Activated CD8-positive, alpha-beta memory T cell treated with anti-CD3 and anti-CD28 coated beads for 24 hours (primary cell): ENCODE results near the gene GOLGA7B.
A peak's percentile ranks its signal among the peaks of the same experiment; 100 is the strongest.

ENCODE experiments used
- DNase-seq: peaks from one replicate; pipeline ENCODE4 v3.0.0-alpha.2; 2020

Gene GOLGA7B

DNA sequence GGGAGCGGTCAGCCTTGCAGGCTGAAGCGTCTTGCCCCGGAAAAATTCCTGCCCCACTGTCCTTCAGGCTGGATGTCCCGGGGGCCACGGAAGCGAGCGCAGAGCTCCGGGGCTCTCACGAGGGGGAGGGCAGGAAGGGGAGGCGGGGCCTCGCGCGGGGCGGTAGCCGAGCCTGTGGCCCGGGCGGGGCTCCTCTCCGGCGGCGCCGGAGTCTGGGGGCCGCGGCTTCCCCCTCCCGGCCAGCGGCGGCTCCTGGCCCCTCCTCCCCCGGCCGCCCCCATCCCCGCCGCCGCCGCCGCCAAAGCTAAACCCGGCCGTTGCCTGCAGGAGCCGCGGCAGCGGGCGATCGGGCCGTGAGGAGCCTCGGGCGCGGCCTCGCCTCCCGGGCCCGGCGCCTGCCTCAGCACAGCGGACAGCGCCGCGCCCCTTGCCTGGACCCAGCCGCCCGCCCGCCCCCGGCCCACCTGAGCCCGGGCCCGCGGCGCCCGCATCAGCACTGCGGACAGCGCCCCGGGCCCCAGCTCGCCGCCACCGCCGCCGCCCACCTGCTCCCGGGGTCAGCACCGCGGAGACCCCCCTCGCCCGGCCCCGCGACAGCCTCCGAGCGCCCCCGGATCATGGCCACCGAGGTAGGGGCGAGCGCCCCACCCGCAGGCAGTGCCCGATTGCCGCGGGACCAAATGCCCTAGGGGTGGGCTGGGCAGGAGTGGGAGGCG lies at the start of gene GOLGA7B:
Gene GOLGA7B (plus strand): TSS at position 157 of the 716 bp plus-strand sequence. CDS start 461 bp downstream, at position 618.
- peak; percentile 83 for DNase-seq

DNA sequence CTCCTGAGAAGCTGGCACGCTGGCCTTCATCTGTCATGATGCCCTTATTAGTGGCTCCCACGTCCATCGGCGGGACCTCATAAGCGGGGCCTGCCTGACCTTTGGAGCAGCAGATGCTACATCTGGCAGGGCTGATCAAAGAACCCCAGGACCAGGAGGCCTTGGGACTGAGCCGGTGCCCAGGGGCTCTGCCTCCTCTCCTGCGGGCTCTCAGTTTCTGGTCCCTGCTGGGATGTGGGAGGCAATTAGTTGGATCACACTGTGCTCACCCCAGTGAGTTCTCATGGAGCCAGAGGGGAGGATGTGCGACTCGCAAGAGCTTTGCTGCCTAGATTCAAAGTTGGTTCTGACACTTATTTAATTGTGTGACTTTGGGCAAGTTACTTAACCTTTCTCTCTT lies 49.2 kb upstream of the GOLGA7B start:
- no peak for DNase-seq

DNA sequence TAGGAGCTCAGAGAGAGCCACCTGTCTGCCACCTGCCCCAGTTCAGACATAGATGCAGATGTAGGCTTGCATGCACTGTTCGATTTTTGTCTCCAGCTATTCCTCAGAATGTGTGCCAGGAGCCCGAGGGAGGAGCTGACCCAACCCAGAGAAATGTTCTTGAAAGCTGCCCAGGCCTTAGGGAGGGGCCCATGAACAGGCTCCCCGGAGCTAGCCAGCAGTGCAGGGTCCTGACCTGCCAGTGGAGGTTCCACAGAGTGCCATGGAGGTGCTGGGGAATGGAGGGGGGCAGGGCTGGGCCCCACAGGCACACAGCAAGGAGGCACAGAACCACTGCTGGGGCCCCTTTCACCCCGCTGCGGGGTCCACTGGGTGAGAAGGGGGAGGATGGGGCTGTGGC lies 48.2 kb upstream of the GOLGA7B start:
- DNase-seq = no peak

DNA sequence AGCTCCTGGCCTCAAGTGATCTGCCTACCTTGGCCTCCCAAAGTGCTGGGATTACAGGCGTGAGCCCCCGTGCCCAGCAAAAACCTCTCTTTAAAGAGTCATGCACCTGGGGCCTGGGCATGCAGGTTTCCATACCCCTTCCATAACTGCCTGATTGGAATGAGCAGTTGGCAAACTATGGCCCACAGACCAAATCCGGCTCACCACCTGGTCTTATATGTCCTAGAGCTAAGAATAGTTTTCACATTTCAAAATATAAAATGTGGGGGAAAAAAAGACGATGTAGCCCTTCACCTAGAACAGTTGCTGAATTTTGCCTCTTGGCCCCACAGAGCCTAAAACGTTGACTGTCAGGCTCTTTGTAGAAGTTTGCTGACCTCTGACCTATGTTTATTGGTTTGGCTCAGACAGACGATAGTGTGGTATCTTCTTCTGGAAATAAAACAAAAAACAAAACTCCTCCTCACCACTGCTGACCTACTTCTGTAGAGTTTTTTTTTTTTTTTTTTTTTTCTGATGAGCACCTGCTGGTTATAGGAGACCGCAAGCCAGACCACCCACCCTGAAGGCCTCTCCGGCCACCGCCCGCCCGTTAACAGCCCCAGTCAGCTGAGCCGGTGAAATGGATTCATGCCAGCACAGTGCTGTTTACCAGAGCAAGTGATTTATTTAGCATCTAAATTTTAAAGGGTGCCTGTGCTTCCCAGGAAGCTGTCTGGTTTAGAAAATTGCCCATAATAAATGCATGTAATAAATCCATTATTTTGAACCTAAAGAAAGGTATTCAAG lies 44.4 kb upstream of the GOLGA7B start:
- DNase-seq = no peak

DNA sequence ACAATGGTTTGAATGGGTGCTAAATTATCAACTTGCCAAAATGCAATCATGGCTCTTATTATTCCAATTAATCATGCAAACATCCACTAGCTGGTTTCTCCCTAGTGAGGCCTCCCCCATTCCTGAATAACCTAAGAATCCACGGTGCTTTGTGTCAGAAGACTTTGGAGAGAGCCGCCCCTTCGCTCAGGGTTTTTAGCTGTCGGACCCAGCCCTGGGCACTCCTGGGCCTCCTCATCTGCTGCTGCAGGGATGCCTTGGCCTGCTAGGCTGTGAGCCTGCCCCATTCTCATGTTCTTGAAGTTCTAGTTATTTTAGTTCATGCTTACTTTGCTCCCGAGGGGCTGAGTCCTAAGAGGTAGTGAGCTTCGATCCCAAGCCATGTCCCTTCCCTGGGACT lies 43.7 kb upstream of the GOLGA7B start:
- DNase-seq = no peak

DNA sequence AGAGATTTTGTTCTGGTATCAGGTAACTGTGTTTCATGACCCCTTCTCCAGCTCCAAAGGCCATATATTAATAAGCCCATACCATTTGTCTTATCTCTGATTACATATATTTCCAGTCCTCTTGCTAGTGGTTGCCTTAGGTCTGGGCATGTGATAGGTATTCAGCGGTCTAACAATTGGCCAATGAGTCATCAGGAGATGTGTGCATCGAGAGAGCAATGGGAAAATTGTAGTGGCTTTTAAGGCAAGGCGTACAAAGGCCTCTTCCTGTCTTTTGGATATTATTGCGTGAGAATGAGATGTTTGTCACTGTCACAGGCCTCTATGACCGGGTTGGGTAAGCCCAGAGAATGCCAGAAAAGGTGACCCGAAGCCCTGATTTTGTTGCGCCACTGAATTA lies 39.2 kb upstream of the GOLGA7B start:
- DNase-seq = no peak

DNA sequence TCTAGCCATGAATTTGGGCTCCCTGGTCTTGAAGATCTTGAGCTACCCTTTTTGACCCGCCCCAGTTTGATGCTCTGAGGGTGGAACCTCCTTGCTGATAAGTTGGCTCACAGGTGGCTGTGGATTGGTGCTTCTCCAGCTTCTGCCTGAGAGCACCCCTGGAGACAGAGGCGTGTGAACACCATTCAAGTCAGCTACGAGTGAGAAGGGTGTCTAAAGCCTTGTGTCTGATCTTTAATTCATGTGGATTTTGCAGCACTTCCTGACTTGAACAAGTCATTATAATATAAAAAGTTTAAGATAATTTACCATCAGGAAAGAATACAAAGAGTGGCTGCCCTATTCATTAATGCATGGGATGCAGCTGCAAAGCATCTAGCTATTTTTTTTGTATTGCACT lies 37.7 kb upstream of the GOLGA7B start:
- no peak for DNase-seq

DNA sequence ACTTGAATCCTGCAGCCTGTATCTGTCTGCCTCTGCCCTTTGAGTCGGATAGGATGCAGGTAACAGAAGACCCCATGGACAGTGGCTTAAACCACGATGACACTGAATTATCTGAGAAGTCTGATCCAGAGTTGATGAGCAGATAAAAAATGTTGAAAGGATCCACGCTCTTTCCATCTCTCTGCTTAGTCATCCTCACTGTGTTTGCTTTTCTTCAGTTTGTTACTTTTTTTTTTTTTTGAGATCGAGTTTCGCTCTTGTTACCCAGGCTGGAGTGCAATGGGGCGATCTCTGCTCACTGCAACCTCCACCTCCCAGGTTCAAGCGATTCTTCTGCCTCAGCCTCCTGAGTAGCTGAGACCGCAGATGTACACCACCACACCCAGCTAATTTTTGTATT lies 36.9 kb upstream of the GOLGA7B start:
- no peak for DNase-seq

DNA sequence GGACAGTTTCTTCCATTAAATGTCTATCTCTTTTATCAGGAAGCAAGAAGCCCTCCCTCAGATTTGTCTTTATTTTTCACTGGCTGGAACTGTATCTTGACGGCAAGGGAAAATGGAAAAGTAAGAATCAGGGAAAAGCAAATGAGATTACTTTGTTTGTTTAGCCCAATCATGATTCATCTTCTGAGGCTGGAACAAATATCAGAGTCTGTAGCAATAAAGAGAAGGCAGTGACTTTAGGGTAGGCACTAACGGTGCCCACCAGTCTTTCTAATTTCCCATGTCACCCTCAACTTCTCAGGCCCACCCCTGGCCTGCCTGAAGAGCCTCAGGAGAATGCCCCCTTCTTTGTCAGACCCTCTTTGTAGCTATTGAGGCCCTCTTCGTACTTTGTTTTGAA lies 36.3 kb upstream of the GOLGA7B start:
- DNase-seq = no peak

DNA sequence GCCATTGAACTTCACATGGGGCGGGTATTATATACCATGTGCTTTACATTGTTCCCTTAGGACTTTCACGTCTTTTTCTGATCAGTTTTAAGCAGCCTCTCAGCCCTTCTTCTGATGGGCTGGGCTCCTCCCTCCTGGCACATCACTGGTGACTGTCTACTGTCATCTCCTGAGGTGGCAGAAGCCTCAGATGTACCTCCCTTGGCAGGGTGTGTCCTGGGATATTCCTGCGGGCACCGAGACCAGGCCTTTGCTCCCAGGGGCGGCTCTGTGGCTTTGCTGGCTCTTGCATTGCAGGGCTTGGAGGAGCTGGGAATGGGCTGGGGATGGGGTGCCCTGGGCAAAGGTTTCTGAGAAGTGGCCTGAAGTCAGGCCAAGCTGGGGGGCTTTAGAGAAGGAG lies 34.6 kb upstream of the GOLGA7B start:
- DNase-seq = no peak

DNA sequence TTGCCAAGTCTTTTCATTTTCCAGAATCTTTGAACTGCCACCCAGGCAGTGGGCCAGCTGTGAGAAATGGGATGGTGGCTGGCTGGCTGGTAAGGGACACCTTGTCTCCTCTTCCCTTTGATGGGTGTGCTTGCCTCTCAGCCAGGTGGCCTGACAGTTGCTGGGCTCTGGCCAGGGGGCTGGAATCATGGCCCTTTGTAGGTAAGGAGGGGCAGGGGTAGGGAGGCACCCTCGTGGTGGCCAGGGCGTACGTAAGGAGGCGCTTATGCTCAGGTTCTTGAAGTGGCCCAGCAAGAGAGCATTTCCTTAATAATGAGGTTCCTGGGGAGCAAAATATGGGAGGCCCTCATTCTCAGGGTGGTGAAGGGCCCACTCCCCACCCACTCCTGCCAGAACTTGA lies 33.0 kb upstream of the GOLGA7B start:
- DNase-seq = no peak

DNA sequence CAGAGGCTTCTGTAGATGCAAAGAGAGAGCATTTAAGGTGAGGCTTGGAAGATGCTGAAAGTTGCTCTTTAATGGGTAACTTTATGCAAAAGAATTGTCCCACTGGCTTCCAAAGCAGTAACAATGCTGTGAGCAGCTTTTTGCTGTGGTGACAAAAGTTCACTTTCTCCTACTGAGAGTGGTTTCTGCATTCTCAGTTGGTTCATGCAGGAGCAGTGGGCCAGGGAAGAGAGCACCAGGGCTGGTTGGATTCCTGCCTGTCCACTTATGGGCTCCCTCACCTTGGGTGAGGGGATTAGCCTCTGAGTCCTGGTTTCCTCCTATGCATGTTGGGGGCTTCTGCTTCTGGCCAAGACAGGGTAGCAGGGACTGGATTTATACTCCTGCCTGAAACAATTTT lies 31.1 kb upstream of the GOLGA7B start:
- no peak for DNase-seq

DNA sequence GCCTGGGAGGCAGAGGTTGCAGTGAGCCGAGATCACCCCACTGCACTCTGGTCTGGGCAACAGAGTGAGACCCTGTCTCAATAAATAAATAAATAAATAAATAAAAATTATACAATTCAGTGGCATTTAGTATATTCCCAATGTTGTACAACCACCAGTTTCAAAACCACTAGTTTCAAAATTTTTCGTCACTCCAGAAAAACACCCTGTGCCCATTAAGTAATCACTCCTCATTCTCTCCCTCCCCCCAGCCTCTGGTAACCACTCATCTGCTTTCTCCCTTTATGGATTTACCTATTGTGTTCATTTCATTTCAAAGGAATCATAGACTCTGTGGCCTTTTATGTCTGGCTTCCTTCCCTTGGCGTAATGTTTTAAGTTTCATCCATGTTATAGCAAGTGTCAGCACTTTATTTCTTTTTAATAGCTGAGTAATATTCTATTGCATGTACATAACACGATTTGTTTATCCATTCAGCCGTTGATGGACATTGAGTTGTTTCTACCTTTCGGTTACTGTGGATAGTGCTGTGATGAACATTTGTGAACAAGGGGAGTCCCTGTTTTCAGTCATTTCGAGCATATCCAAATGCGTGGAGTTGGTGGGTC lies 29.4 kb upstream of the GOLGA7B start:
- no peak for DNase-seq

DNA sequence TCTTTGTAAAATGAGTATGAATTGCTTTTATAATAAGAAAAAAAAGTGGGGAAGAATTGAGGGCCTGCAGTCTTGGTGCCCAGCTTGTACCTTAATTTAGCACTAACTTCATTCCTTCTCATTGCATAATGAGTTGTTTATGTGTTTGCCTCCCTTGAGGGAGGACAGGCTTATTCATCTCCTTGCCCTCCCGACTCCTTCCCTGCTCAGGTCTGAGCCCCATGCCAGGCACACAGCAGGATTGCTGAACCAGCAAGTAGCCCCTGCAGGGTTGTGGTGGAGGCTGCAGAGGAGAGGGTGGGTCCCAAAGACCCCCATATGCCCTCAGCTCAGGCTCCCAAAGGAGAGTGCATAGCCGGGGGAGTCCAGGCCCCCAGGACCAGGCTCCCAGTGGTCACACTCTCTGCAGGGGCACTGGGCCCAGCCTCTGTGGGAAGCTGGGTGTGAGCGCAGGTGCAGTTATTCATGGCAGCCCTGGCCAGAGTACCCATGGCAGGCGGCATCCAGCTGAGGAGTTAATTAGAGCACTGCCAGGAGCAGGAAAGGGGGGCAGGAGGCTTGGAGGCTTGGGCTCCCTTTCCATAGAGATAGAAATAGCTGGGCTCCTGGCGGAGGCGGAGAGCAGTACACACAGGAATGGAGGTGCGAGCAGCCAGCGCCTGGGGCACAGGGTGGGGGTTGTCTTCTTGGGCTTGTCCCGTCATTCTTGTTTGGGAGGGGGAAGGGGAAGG lies 28.2 kb upstream of the GOLGA7B start:
- DNase-seq = no peak

DNA sequence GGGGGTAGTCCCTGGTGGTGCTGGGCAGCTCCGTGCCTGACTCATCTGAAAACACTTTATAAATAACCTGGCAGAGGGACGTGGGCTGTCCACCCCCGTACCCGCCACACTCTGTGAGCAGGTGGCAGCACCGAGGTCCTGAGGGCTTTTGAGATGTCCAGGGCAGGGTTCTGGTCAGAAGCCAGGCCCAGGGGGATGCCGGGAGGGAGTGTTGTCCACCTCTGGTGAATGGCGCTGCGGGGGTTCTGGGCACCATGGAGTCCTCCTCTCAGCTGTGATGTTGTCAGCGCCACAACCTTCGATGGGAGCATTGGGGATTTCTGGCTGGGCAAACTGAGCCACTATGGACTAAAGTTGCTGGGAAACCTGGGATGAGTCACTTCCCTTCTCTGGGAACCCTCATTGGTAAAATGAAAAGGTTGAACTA lies 27.4 kb upstream of the GOLGA7B start:
- no peak for DNase-seq

DNA sequence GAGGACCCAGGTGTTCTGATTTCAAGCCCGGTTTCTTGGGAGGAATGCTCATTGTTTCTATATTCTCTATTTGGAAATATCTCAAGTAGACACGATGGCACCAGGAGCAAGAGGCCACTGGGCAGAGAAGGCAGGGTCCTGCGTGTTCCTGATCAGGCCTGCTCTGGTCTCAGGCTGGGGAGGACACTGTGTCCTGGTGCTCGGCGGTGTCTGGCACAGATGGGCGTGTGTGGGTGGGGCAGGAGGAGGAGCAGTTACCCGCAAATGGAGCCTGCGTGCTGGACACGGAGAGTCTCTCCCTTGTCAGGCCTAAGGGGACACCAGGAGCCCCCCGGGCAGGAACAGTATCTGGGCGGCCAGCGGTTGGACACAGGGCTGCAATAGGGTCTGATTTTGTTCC lies 25.9 kb upstream of the GOLGA7B start:
- no peak for DNase-seq

DNA sequence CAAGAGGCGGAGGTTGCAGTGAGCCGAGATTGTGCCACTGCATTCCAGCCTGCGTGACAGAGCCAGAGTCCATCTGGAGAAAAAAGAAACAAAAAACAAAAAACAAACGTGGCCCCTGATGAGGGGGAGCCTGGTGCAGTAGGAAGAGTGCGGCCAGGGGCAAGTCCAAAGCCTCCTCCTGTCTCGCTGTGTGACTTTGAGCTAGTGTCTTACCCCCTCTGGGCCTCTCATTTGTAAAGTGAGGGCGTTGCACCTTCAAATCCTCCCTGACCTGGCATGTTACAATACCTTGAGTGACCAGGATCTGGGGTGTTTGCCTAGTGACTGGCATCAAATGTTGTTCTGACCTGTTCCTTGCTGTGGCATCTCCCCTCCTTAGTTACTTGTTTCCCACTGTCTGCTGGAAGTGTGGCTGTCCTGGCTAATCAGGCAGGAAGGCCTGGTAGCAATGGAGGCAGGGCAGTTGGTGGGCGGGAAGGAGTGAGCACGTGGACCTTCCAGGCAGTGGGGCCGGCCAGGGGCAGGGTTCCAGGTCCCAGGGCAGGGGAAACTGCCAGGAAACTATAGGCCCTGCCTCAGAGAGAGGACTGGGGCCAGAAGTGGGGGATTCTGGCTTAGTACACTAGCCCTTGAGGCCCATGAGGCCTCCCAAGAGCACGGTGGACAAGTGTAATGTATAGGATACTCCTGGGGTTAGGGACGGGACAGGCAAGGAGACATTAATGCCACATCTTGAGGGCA lies 24.5 kb upstream of the GOLGA7B start:
- DNase-seq = no peak

DNA sequence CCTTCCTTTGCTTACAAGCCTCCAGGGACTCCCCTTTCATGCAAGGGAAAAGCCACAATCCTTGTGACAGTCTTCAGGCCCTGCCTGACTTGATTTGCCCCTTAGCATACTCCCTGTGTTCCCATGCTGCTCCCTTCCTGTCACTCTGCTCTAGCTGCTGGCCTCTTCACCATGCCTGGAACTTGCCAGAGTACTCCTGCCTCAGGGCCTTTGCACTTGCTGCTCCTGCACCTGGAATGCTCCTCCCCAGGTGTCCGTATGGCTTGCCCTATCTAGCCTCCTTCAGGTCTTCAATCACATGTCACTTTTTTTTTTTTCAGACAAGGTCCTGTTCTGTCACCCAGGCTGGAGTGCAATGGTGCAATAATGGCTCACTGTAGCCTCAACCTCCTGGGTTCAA lies 22.8 kb upstream of the GOLGA7B start:
- DNase-seq = no peak

DNA sequence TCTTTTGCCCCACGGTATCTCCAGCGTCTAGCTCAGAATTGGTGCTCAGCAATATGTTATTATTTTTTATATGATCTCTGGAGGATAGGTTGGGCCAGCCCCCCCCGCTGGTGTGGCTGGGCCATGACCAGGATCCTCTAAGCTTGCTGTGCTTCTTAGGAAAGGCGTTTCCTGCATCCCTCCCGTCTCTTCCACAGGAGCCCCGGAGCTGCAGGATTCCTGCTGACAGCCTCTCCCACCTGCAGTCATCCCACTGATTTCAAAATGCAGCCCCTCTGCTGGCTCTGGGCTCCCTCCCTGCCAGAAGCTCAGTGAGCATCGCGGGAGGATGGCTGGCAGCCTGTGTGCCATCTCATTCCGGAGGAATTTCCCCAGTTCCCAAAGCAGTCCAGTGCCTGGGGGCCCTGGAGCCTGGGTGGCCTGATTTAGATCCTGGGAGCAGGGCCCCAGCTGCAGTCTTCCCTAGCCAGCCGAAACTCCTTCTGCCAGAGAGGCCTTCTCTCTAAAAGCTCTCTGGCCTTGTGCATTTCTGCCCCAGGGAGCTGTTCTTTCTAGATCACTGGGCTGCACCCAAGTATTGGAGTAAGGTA lies 21.8 kb upstream of the GOLGA7B start:
- no peak for DNase-seq

DNA sequence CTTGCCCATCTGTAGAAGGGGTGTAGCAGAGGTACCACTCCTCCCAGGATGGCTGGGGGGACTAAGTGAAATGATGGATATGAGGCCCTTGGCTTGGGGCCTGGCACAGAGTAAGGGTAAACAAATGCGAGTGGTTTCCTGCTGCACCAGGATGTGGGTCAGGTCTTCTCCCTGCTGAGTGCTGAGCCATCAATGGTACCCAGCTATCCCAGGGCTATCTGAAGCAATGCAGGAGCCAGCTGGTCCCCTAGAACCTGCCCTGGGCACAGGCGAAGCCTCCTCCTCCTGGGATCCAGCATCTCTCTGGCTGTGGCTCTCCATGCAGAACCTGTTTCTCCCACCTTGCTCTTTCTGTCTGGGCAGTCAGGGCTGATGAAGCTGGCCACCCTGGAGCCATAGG lies 20.9 kb upstream of the GOLGA7B start:
- no peak for DNase-seq

DNA sequence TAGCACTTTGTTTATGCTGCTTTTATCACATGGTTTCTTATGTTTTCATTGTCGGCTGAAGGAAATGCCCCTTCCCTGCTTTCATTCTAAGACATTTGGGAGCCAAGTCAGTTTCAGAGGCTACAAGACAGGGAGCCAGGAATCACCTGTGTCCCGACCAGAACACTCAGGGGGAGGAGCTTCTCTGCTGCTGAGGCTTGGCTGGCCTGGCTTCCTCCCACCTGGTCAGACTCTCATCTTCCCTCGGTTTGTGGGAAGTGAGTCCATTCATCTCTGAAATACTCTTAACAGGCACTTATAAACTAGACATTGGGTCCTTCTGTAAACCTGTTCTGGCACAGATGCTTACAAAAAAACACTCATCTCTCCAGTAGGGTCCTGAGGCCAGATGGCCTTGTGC lies 19.6 kb upstream of the GOLGA7B start:
- no peak for DNase-seq

DNA sequence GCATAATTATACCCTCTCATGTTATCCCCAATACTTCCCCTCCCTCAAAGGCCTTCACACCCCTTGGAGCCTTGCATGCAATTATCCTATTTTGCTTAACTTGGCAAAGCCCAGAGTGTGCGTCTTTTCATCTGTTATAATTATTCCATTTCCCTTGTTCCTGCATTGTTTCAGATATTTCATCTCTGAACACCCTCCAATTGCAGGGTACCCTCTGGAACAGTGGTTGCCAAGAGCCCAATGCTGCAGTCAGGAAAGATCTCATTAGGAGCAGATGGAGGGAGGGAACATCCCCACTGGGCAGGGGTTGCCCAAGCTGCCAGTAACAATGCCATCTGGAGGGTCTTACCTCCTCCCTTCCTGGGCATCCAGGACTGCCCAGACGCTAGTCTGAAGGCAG lies 18.4 kb upstream of the GOLGA7B start:
- DNase-seq = no peak
